Ascending aorta (tissue), 2 donors: ENCODE measurements around the gene HLA-G. TPM values are rescaled to one million over a fixed set of nuclear protein-coding genes. Genes with fewer than 3 reads are reported as not detected.

Source experiments
- DNase-seq, 2 donors: peaks; one replicate each; pipeline ENCODE4 v3.0.0-alpha.2; 2019; ENCODE audit warnings: low spot score in 2 of 2
- H3K27ac ChIP-seq, 2 donors: fragments of 200-600 bp; sonication (generic); one replicate each; pipeline ENCODE4 v1.5.1; 2016 to 2017; ENCODE audit warnings: mild to moderate bottlenecking in 1 of 2
- H3K27me3 ChIP-seq: fragments of 200-600 bp; sonication (generic); one replicate; pipeline ENCODE4 v1.5.1; 2017
- H3K36me3 ChIP-seq, 2 donors: fragments of 200-600 bp; sonication (generic); one replicate each; pipeline ENCODE4 v1.5.1; 2016
- H3K4me1 ChIP-seq, 2 donors: fragments of 200-600 bp; sonication (generic); one replicate each; pipeline ENCODE4 v1.5.1; 2016 to 2017; ENCODE audit warnings: mild to moderate bottlenecking in 1 of 2
- H3K4me3 ChIP-seq, 2 donors: fragments of 200-600 bp; sonication (generic); one replicate each; pipeline ENCODE4 v1.5.1; 2016 to 2017; ENCODE audit warnings: mild to moderate bottlenecking in 1 of 2
- H3K9me3 ChIP-seq, 2 donors: fragments of 200-600 bp; sonication (generic); one replicate each; pipeline ENCODE4 v1.5.1; 2016
- intact Hi-C: fragments of 100-400 bp; cut with DNase I; formaldehyde crosslinking; loops from one replicate; pipeline ENCODE4 v1.15.1; 2023
- total RNA-seq: library from RNA; depleted of rRNA; stranded (reverse); fragments of >200 nt; gene quantifications from one replicate; pipeline ENCODE4 v1.1.0, GENCODE V29; 2016
- TF ChIP-seq, protein P1 (sequence below), 3 experiments: fragments of 200-600 bp in 2 of 3; fragments of 450-650 bp in 1 of 3; sonication (generic) in 2 of 3; IDR thresholded peaks; one replicate each; pipeline ENCODE4 v1.5.1; 2016 to 2019; ENCODE audit warnings: antibody characterized with exemption in 3 of 3, mild to moderate bottlenecking in 1 of 3, moderate library complexity in 1 of 3

HLA-G gene
- total RNA-seq, 1 donor from 2014 or later, result not detected

GRCh38 chr6:29818892-29819291 lies 8.7 kb upstream of the HLA-G start:
- H3K27ac ChIP-seq, result no peak overlapping the region
- no peaks in the 10 kb centered on the region for H3K4me1 ChIP-seq
- DNase-seq, result no peak
- intact Hi-C loops, result no loop called here
- H3K27me3 ChIP-seq, result no peaks in the 10 kb centered on the region
- TF ChIP-seq, protein P1, sequence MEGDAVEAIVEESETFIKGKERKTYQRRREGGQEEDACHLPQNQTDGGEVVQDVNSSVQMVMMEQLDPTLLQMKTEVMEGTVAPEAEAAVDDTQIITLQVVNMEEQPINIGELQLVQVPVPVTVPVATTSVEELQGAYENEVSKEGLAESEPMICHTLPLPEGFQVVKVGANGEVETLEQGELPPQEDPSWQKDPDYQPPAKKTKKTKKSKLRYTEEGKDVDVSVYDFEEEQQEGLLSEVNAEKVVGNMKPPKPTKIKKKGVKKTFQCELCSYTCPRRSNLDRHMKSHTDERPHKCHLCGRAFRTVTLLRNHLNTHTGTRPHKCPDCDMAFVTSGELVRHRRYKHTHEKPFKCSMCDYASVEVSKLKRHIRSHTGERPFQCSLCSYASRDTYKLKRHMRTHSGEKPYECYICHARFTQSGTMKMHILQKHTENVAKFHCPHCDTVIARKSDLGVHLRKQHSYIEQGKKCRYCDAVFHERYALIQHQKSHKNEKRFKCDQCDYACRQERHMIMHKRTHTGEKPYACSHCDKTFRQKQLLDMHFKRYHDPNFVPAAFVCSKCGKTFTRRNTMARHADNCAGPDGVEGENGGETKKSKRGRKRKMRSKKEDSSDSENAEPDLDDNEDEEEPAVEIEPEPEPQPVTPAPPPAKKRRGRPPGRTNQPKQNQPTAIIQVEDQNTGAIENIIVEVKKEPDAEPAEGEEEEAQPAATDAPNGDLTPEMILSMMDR (IDR thresholded peaks at IDR 0.05), result no peak
- H3K36me3 ChIP-seq, result no peaks in the 10 kb centered on the region
- no peak overlapping the region for H3K4me3 ChIP-seq
- H3K9me3 ChIP-seq, result no peaks in the 10 kb centered on the region

DNA sequence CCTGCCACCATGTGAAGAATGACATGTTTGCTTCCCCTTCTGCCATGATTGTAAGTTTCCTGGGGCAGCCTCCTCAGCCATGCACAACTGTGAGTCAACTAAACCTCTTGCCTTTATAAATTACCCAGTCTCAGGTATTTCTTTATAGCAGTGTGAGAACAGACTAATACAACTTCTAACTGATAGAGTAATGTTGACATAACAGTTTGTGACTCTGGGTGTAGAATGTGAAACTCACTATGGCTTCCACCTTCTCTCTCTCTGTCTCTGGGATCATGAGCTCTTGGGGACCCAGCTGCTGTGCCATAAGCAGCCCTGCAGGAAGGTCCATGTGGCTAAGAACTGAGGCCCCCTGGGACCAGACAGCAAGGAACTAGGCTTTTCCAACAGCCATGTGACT lies 3.5 kb upstream of the HLA-G start:
- TF ChIP-seq, protein P1 (IDR thresholded peaks at IDR 0.05), result no peak
- H3K27me3 ChIP-seq, result peaks cover 11% of the 10 kb centered on the region

GRCh38 chr6:29825848-29826247 lies 1.8 kb upstream of the HLA-G start:
- no peak overlapping the region for H3K4me3 ChIP-seq
- H3K4me1 ChIP-seq, result peaks cover 0 to 7% of the 10 kb centered on the region in 2 donors
- H3K27ac ChIP-seq, result no peak overlapping the region
- H3K27me3 ChIP-seq, result peaks cover 11% of the 10 kb centered on the region
- H3K9me3 ChIP-seq, result no peaks in the 10 kb centered on the region
- TF ChIP-seq, protein P1 (IDR thresholded peaks at IDR 0.05), result no peak
- no peaks in the 10 kb centered on the region for H3K36me3 ChIP-seq
- intact Hi-C loops, result no loop called here
- no peak for DNase-seq

More for the DNA sequence above, 3.5 kb upstream of the HLA-G start:
- Histone ChIP-seq H3K4me1 (peaks cover 0 to 7% of the 10 kb centered on the region in 2 donors), H3K4me3 (no peak overlapping the region), H3K36me3 (no peaks in the 10 kb centered on the region), H3K9me3 (no peaks in the 10 kb centered on the region), H3K27ac (no peak overlapping the region)
- intact Hi-C loops, result no loop called here
- no peak for DNase-seq

DNA sequence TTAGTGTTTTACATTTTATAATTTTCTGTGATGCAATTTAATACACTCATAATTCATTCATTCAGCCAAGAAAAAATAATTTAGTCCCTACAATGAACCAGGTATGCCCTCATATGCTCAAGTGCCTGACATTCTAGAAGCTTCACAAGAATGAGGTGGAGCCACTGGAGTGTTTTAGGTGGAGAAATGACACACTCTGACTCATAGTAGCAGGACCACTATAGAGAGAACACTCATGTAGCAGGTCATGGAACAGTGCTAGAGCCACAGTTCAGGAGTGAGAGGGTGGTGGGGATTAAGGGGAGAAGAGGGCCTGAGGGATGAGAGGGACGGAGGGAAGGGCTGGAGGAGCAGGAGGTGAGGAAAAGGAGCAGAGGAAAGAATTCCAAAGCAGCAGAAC lies 1.4 kb upstream of the HLA-G start:
- DNase-seq, result no peak
- Histone ChIP-seq H3K27me3 (peaks cover 11% of the 10 kb centered on the region), H3K27ac (no peak overlapping the region), H3K4me3 (no peak overlapping the region), H3K36me3 (no peaks in the 10 kb centered on the region), H3K4me1 (peaks cover 0 to 7% of the 10 kb centered on the region in 2 donors), H3K9me3 (no peaks in the 10 kb centered on the region)
- intact Hi-C loops, result no loop called here
- TF ChIP-seq, protein P1 (IDR thresholded peaks at IDR 0.05), result no peak

- TF ChIP-seq, protein P1 (IDR thresholded peaks at IDR 0.05), result no peak
- no peaks in the 10 kb centered on the region for H3K9me3 ChIP-seq
- no peak overlapping the region for H3K27ac ChIP-seq
- H3K4me3 ChIP-seq, result peak overlapping the region; percentile 23 to 45
- peaks cover 11% of the 10 kb centered on the region for H3K27me3 ChIP-seq
- H3K4me1 ChIP-seq, result peaks cover 0 to 7% of the 10 kb centered on the region in 2 donors
- DNase-seq, result no peak
- intact Hi-C loops, result no loop called here
- no peaks in the 10 kb centered on the region for H3K36me3 ChIP-seq
Observed at GRCh38 chr6:29828471-29828797, 809 bp downstream of the HLA-G start.

DNA sequence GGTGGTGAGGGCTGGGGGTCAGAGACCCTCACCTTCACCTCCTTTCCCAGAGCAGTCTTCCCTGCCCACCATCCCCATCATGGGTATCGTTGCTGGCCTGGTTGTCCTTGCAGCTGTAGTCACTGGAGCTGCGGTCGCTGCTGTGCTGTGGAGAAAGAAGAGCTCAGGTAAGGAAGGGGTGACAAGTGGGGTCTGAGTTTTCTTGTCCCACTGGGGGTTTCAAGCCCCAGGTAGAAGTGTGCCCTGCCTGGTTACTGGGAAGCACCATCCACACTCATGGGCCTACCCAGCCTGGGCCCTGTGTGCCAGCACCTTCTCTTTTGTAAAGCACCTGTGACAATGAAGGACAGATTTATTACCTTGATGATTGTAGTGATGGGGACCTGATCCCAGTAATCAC lies 2.1 kb downstream of the HLA-G start:
- intact Hi-C loops, result loop anchor here (5.0 kb wide), 1 partner anchor 177 kb away; no protein-coding TSS in a partner anchor
- Histone ChIP-seq H3K4me1 (peaks cover 0 to 7% of the 10 kb centered on the region in 2 donors), H3K36me3 (no peaks in the 10 kb centered on the region), H3K27ac (no peak overlapping the region), H3K9me3 (no peaks in the 10 kb centered on the region), H3K4me3 (no peak overlapping the region), H3K27me3 (peaks cover 11% of the 10 kb centered on the region)
- TF ChIP-seq, protein P1 (IDR thresholded peaks at IDR 0.05), result no peak
- no peak for DNase-seq
